ENCODE results near the gene DLX4.

DLX4 gene, protein sequence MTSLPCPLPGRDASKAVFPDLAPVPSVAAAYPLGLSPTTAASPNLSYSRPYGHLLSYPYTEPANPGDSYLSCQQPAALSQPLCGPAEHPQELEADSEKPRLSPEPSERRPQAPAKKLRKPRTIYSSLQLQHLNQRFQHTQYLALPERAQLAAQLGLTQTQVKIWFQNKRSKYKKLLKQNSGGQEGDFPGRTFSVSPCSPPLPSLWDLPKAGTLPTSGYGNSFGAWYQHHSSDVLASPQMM

DNA sequence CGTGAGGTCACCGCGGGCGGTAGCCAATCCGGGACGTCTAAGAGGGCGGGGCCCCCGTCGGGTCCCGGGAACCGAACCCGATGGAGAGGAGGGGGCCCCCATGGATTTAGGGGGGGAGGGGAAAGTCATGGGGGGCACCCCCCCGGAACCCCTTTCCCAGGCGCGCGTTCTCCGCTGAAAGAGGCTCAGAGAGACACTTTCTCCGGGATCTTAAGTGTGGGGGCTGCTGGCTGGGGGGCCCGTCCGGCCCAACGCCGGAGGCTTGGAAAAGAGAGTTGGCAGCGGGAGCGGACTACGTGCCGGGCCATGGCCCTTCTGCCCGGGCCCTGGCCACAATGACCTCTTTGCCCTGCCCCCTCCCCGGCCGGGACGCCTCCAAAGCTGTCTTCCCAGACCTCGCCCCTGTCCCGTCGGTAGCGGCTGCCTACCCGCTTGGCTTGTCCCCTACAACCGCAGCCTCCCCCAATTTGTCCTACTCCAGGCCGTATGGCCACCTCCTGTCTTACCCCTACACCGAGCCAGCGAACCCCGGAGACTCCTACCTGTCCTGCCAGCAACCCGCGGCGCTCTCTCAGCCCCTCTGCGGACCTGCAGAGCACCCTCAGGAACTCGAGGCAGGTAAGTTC lies at the start of gene DLX4:
TSS of gene DLX4 (plus strand) at position 57 of the 626 bp plus-strand sequence. CDS start at position 336, 279 bp downstream.
- no peak for DNase-seq

DNA sequence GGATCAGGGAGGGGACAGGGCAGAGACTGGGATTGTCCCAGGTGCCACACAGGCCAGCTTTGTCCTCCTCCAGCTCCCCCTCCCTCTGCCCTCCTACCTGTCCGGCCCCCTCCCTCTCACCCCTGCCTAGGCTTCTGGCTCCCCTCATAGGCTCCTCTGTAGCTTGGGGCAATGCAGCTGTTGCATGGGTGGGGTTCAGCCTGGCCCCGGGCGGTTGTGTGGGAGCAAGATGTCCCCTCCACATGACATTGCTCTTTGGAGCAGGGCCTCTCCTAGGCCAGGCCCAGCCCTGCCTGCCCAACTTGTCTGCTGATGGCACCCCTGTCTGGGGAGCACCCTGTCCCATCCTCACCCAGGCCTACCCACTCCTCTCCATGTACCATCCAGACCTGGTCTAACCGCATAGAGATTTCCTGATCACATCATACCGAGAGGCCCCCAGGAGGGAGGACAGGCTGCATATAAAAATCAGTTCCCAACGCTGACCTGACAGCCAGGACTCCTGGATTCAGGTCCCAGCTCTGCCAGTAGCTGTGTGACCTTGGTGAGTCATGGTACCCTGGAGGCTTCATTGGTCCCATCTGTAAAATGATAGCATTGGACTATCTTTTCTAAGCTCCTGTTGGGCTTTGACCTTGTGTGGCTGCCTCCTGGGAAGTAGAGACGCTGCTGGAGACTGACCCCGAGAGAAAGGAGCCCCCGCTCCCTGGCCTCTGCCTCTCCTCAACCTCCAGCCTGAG lies 48.8 kb upstream of the DLX4 start:
- no peak for DNase-seq

DNA sequence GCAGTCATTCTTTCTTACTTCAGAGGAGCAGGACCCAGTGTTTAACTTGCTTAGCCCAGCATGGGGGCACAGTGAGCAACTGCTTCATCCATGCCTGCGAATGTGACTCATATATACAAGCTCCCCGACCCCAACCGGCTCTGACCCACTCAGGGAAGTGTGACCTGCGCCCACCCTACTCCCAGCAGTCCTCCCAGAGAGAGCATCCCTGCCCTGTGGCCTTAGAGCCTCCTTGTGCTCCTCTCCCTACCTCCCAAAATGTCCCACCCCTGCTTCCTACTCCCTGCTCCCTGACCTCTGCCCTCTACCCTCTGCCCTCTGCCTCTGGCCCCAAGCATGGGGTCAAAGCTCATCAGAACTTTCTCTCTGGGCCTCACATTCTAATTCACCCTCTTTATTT lies 46.9 kb upstream of the DLX4 start:
- no peak for DNase-seq

DNA sequence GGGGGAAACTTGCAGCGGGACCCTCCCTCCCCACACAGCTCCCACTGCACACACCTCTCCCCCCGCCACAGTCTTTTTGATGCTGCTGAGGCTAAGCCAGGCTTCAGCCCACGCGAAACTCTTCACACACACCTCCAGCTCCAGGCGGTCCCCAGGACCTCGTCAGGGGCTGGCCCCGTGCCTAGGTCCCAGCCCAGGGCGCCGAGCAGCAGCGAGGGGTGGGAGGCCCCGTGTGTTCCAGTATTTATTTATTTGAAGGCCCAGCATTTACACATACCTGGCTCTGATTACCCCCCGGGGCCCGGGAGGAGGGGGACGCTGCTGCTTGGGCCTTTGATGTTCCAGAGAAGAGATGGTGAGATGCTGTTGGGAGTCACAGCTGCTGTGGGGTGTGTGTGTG lies 44.9 kb upstream of the DLX4 start:
- no peak for DNase-seq

DNA sequence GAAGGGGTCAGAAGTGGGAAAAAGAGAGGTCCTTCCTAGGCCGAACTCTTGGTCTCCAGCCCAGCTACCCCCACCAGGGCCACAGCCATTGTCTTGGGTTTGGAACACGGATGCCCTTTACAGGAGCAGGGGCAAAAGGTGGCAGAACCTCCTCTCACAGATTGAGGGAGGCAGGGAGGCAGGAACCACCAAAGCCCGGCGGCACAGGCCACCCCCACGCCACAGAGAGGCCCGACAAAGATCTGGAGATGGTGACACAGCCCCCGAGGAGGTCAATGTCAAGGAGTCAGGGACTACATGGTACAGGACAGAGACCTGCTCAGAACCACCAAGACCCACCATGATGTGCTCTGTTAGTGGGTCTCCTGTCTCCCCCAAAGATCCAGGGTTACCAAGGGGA lies 44.4 kb upstream of the DLX4 start:
- DNase-seq, result no peak

DNA sequence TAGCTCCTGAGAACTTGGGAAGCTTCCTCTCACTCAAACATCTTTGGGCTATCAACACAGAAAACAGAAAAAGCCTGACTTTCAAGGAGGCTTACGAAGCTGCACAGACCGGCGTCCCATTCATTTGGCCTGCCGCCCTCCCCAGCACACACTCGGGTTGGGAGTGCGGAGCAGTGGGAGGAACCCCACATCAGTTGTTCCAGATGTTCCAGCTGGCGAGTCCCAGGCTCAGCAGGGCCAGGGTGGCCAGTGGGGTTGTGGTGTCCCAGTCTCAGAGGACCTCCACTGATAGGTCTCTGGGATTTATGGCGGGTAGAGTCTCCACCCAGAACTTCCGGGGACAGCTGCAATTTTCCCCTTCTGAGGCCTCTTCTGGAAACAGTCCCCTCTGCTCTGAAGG lies 43.1 kb upstream of the DLX4 start:
- DNase-seq, result no peak

DNA sequence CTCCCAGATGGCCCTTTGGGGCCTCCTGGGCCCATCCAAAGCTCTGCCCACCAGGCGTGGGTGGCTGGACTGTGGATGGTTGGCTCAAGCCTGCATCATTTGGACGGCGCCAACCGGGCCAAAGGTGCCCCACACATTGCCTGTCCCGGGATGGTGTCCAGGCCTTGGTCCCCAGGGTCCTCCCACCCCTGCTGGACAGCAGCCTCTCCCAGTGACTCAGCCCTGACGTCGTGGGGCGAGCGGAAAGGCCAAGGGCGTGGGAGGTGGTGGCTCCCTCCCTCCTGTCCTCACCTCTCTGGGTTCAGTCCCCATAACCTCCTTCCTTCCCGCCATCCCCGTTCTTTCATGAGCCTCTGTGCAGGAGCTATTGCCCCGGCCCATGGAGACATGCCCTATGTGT lies 42.1 kb upstream of the DLX4 start:
- DNase-seq, result no peak

DNA sequence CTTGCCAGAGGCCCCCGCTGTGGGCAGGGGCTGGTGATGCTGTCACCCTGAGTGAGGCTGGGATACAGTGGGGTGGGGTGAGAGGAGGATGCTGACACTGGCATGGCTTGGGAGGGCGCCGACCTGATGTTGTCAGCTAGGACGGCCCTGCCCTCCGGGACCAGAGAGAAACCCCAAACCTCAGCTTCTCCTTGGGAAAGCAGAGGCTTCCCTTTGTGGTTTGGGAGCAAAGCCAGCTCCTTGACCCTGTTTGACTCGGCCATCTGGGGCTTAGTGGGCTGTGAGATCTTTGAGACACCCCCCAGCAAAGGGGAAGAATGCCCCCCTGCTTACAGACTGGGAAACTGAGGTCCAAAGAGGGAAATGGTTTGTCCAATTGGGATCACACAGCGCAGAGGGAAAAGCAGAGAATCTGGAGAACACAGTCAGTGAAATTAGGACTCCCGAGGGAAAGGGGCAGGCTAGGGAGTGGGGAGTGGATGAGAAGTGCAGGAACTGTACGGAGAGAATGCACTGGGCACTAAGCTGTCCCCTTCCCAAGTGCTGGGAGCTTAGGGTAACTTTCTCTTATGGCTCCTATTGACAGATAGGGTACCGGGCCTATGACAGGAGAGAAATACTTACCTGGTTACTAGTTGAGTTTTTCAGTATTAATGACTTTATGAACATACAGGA lies 40.7 kb upstream of the DLX4 start:
- no peak for DNase-seq

DNA sequence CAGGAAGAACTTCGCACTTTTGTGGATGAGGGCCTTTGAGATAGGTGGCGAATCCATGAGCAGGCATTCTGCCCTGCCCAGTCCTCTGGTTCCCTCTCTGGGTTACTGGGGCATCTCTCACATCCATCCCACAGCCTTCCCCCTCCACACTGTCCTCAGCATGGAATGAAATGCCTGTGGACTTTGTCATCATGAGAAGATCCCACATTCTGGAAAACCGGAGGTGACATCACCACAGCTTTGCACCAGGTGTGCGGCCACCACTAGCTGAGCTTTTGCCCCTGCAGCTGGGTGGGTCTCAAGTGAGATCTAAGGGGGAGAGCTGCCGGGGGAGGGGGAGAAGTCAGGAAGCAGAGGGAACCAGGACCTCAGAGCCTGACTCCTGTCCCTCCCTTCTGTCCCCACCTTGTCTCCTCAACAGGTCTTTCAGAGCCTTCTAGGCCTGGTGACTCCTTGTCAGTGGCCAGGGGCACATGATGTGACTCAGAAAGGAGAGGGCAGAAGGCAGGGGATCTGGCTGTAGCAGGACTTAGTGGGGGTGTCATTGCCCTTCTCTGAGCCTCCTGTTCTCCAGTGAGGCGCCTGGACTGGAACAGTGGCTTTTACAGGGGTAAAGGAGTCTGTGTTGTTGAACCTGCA lies 40.0 kb upstream of the DLX4 start:
- DNase-seq, result no peak

DNA sequence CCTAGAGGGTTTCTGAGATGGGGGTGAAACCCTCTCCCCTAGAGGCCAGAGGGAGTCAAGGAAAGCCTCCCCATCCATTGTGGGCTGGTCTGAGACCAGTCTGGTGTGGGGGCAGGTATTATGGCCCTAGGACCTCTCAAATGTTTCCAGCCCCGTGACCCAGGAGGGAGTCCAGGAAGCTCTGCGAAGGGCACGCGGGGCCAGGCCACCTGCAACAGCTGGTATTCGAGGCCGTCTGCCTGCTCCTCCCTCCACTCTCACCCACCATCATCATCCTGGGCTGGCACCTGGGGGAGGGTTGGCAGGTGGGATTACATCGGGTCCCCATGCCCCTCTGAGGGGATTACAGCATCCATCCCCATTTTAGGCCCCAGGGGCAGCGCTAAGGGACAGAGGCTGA lies 38.1 kb upstream of the DLX4 start:
- DNase-seq, result no peak

DNA sequence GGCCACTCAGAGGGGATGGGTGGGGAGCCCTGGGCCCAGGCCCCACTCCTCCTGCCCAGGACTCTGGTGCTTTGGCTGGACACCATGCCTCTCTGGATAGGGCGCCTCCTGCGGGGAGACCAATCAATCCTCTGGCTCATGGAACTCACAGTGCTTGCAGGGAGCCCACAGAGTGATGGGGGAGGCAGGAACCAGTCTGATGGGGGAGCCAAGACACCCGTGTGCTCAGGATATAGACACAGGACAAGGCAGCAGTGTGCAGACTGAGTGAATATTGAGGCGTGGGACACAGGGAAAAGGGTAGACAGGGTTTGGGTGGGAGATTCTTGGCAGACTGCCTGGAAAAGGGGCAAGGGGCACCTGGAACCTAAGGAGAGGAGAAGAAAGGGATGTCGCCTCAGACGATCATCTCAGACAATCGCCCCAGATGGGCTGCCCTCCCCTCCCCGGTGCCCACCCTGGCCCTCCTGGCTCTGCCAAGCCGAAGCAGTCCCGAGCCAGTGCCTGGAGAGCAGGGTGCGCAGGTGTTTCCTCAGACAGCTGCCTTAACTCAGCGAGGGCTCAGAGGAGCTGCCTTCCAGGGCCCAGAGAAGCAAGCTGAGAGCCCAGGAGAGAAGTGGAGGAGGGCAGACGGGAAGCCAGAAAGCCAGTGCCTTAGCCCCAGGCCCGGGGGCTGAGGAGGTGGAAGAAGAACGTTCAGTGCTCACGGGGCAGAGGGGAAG lies 37.4 kb upstream of the DLX4 start:
- no peak for DNase-seq

DNA sequence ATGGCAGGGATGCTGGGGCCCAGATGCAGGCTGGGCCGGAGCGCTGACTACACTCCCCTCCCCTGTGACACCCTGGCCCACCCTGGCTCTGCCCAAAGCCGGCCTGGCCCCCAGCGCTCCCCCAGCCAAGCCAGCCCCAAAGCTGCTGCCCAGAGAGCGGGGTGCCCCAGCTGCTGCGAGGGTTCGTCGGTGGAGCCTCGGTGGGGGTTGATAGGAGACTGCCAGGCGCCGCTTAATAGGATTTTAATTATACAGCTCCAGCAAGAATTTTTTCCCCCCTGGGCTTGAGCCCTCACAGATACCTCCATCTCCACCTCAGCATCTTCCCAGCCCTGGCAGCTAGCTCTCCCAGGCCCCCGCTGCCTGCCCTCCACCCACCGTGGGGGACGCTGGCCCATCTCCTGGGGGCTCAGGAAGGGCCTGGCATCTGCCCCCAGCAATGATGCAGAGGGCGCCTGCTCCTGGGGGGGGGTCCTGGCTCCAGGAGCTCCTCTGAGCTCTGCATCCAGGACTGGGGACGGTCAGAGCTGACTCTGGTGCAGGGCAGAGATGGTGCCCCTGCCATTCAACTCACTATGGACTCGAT lies 36.8 kb upstream of the DLX4 start:
- no peak for DNase-seq

DNA sequence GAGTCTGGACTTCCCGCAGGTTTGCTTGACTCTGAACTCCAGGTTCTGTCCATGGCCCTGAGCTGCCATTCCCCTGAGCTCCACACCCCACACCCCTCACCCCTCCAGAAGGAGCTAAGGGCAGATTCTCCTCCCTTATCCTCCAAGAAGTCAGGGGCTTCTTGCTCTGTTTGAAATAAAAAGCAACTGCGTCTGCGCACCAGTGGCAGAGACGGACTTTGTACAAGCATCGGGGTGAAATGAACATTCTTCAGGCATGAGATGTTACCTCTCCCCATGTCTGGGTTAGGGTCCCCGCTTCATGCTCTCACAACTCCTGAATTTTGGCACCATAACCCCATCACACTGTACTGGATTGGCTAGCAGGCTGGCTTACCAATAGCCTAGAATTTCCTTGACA lies 36.1 kb upstream of the DLX4 start:
- DNase-seq, result no peak

DNA sequence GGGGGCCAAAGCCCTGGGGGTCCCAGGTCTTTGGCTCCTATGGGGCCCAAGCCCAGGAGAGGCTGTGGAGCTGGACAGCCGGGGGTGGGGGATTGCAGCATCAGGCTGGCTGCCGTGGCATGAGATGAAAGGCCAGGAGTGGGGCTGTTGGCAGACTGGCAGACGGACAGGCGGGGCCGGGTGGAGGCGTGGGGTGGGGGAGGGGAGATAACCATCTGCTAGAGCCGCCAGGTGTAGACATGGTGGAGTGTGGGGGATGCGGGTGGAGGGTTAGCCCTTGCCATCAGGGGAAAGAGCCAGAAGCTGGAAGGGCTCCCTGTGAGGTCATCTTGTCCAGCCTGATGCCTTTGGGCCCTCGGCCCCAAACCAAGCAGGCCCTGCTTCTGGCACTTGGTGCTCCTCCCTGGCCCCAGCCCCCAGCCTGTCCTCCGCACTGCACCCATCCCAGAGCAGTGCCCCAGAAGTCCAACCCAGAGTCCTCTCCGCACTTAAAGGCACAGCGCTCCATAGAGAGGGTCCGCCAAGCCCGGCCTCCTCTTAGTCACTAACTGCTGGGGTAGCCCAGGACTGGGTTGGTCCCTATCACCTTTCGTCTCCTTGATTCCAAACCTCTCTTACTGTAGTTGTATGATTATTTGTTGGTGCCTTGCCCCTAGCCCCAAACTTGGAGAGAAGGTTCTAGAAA lies 33.3 kb upstream of the DLX4 start:
- no peak for DNase-seq

DNA sequence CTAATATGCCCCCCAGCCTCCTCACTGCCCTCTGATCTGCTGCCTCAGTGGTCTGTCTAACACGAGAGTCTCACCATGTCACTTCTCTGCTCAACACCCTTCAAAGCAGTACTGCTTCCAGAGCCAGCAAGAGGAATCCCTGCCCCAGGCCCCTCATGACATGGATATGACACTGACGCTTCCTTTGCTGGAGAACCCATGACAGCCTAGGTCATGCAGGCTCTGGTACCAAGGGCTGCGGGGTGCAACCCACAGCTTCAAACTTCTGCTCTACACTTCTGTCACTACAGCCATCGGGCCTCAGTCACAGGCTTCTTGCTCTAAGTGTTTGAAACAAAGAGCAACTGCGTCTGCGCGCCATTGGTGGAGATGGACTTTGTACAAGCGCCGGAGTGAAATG lies 32.6 kb upstream of the DLX4 start:
- no peak for DNase-seq

DNA sequence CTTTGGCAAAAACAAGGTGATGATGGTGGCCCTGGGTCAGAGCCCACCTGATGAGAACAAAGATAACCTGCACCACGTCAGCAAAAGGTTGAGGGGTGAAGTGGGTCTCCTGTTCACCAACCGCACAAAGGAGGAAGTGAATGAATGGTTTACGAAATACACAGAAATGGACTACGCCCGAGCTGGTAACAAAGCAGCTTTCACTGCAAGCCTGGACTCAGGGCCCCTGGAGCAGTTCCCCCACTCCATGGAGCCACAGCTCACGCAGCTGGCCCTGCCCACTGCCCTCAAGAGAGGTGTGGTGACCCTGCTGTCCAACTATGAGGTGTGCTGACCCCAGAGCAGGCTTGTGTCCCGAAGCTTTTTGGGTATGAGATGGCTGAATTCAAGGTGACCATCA lies 29.7 kb upstream of the DLX4 start:
- DNase-seq, result no peak

DNA sequence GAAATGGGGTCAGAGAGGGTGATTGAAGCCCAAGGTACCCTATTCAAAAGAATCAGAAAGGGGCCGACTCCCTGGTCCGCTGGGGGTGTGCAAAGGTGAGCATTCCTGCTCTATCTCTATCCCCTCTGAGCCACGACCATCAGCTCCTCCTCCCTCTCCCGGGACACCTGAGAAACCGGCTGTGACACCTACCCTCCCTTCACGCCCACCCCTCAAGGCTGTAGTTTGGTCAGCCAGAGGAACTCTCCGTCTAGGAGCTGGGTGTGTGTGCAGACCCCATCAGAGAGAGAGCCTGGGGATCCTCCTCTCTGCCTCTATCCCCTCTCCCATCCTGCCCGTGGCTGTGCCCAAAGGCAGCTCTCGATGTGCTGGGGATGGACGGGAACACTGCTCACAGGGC lies 27.6 kb upstream of the DLX4 start:
- no peak for DNase-seq

DNA sequence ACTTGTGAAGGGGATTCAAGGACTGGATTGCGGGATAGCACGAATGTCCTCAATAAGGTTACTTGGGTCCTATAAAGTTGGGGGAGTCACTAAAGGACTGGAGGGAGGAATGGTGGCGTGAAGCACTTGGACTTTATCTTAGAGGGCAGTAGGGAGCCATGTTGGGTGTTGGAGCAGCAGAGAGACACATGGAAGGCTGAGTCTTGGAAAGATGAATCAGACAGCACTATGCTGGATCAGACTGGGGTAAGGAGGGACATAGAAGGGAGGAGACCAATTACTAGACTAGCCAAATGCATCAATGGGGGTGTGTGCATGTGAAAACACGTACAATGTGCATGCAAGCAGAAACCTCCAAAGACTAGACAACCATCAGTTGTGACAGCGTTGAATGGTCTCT lies 26.0 kb upstream of the DLX4 start:
- DNase-seq, result no peak

DNA sequence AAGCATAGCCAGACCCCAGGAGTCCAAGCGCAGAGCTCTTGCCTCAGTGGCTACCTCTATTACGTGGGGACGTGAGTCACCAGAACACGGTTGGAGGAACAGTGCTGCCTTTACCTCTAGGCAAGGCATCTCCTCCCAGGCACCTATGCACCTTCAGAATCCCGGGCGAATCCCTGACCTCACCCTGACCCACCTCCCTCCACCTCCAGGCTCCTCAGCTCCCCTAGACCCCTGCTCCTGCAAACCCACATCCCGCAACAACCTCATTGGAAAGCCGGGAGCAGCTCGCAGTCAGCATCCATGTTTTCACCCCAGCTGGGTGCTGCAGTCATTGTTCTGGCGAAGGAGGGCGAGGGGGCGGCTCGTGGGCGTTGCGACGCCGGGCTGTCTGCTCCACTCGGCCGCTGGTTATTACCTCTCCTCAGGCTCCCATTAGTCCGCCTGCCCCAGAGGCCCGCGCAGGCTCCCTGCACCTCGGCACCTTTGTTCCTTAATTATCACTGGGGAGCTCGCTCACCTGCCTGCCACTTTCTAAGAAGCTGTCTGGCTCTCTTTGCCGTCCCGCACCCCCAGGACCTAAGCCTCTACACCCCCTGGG lies 24.6 kb upstream of the DLX4 start:
- no peak for DNase-seq

DNA sequence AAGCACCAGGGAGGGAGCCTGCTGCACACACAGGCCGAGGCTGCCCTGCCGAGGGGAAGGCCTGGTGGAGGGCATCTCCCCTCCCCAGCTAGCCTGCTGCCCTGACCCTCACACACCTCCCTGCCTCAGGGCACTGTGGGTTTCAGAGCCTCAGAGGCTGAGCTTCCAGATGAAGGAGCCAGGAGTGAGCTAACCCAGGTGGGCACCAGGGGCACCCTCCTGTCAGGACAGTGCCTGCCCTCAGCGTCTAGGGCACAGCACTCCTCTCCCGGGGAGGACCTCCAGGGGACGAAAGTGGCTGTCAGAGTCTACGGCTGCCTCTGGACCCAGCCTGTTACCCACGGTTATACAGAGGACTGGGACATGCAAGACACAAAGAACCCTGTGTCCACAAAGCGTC lies 22.8 kb upstream of the DLX4 start:
- no peak for DNase-seq

DNA sequence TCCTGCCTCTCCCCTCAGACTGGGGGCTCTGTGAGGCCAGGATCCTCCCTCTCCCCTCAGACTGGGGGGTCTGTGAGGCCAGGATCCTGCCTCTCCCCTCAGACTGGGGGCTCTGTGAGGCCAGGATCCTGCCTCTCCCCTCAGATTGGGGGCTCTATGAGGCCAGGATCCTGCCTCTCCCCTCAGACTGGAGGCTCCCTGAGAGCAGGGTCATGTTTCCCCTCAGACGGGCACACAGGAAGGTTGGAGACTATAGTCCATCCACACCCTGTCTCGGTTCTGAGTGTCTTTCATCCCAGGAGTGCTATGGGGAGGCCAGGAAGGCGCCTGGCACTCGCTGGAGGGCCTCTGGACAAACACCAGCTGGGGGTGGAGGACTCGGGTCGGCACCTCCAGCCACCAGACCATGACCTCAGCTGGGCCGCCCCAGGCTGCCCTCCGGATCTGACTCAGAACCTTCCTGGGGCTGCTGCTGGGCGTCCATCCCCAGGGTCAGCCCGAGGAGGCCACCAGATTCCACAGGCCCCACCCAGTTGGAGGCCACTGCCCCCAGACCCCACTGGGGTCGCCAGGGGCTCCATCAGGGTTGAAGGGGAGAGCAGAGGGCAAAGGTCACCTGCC lies 21.9 kb upstream of the DLX4 start:
- no peak for DNase-seq

All from activated CD4-positive, alpha-beta T cell treated with anti-CD3 and anti-CD28 coated beads, Interleukin-10, Interleukin-2, amounts not matched to agents 100 ng/mL and 50 ng/mL, durations not matched to agents 16 hours and 8 hours (primary cell).